ENCODE data around the gene RNF220.

DNA sequence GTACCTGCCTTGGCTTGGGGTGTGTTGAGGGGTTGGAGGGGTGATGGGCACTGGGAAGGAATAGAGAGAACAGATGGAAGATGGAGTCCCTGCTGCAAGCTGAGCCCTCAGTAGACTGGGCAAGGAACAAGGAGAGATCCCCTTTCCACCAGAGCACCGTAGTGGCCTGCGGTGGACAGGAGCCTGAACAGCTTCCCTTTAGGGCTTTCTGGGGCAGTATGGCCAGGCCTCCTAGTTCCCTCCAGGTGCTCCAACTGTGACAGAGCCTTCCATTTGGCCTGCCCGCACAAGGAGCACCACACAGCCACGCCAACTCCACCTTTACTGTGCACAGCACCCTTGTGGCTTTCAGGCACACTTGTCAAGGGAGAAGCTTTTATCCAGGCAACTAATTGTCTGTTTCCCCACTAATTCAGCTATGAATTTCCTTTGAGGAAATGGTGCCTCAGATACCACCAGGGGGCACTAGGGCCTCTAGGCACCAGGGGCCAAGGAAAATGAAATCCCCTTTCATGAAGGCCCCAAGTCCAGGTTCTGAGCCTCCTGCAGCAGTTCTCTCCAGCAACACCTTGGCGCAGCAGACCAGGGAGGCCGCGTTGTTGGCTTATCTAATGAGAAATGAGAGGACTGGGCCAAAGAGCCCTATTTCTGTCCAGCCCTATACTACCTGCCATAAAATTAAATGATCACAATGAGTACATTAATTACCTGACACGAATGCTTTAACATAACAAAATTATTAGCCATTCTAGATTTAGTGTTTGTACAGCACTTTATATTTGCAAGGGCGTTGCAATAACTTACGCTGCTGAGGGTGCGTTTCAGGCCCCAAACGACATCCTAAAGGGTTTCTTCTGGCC is 26.9 kb upstream of the RNF220 start:
- TF ChIP-seq CTCF (IDR thresholded peaks at IDR 0.05; ENCODE audit: poor library complexity, severe bottlenecking), result peak; percentile 16
- no peak for TF ChIP-seq EP300 (conservative IDR thresholded peaks at IDR 0.05; ENCODE audit: poor library complexity, severe bottlenecking)
- no peak for TF ChIP-seq MXI1 (conservative IDR thresholded peaks at IDR 0.05; ENCODE audit: poor library complexity, severe bottlenecking)
